Muscle layer of colon (tissue), 2 donors: Measurements from ENCODE around the gene ANXA7.

ENCODE experiments used
- H3K27ac ChIP-seq: one replicate; pipeline ENCODE4 v1.7.0; 2013; ENCODE audit warnings: low read depth, mild to moderate bottlenecking, low read length, moderate library complexity
- H3K27me3 ChIP-seq, 2 donors: one replicate each; pipeline ENCODE4 v1.7.0; 2013; ENCODE audit warnings: low read length in 2 of 2, mild to moderate bottlenecking in 2 of 2; ENCODE audit not compliant: insufficient read depth in 2 of 2, control insufficient read depth in 1 of 2
- H3K36me3 ChIP-seq: one replicate; pipeline ENCODE4 v1.7.0; 2013; ENCODE audit warnings: mild to moderate bottlenecking, low read length; ENCODE audit not compliant: insufficient read depth
- H3K4me1 ChIP-seq: one replicate; pipeline ENCODE4 v1.7.0; 2013; ENCODE audit warnings: mild to moderate bottlenecking, low read length; ENCODE audit not compliant: insufficient read depth
- H3K4me3 ChIP-seq, 2 donors: one replicate each; pipeline ENCODE4 v1.7.0; 2013; ENCODE audit warnings: low read length in 2 of 2, low read depth in 1 of 2, mild to moderate bottlenecking in 1 of 2, moderate library complexity in 1 of 2
- H3K9ac ChIP-seq: one replicate; pipeline ENCODE4 v1.7.0; 2013; ENCODE audit warnings: low read length
- H3K9me3 ChIP-seq: one replicate; pipeline ENCODE4 v1.7.0; 2013; ENCODE audit warnings: mild to moderate bottlenecking, low read length
- donor health status: abdominal sarcoma.
- donor health status: Adenocarcinoma of cecum.

ANXA7 gene

DNA sequence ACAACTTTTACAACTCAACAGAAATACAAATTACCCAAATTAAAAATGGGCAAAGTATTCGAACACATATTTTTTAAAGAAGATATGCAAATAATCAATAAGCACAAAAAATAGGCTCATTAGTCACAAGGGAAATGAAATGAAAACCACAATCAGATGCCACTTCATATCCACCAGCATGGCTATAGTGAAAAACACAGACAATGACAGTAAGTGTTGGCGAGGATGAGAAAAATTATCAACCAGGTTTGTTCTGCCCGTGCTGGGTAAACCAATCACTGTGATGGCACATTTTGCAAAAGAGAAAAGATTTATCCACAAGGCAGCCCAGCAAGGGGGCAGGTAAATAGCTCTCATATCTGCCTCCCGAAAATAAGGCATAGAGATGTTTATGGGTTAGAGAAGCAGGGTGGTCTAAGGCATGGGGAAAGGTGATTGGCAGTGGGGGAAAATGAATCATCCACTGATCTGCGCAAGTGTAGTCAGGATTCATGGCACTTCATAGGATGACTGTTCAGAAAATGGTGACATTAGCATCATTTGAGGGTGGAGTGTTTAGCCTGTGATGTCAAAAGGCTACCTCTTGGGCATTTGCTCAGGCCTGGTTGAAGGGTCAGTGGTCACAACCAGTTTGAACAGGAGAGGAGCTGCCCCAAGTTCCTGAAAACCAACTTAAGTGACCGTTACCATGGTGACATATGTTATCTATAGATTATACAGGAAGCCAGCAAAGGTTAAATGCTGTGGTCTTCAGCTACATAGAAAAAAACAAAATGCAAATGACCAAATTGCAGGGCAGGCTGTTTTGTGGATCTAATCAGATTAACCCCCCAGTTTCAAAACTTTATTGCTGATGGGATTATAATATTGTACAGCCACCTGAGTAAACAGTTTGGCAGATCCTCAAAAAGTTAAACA is 47.2 kb downstream of the ANXA7 start:
- no peaks in the 10 kb centered on the region for H3K4me1 ChIP-seq
- H3K36me3 ChIP-seq, result peaks cover 7% of the 10 kb centered on the region
- H3K9ac ChIP-seq, result no peak overlapping the region

GRCh38 chr10:73364964-73365363 is 48.9 kb downstream of the ANXA7 start:
- no peak overlapping the region for H3K27ac ChIP-seq
- no peaks in the 10 kb centered on the region for H3K27me3 ChIP-seq
- peaks cover 7% of the 10 kb centered on the region for H3K36me3 ChIP-seq
- H3K4me3 ChIP-seq, result no peak overlapping the region
- no peaks in the 10 kb centered on the region for H3K4me1 ChIP-seq
- no peak overlapping the region for H3K9ac ChIP-seq
- no peaks in the 10 kb centered on the region for H3K9me3 ChIP-seq

More for the DNA sequence above, 47.2 kb downstream of the ANXA7 start:
- Histone ChIP-seq H3K9me3 (no peaks in the 10 kb centered on the region), H3K27ac (no peak overlapping the region), H3K27me3 (no peaks in the 10 kb centered on the region), H3K4me3 (no peak overlapping the region)

GRCh38 chr10:73359492-73359891 is 54.4 kb downstream of the ANXA7 start:
- Histone ChIP-seq H3K9ac (no peak overlapping the region), H3K4me1 (peaks cover 5% of the 10 kb centered on the region), H3K9me3 (no peaks in the 10 kb centered on the region), H3K27ac (no peak overlapping the region), H3K4me3 (no peak overlapping the region), H3K36me3 (no peaks in the 10 kb centered on the region), H3K27me3 (no peaks in the 10 kb centered on the region)

DNA sequence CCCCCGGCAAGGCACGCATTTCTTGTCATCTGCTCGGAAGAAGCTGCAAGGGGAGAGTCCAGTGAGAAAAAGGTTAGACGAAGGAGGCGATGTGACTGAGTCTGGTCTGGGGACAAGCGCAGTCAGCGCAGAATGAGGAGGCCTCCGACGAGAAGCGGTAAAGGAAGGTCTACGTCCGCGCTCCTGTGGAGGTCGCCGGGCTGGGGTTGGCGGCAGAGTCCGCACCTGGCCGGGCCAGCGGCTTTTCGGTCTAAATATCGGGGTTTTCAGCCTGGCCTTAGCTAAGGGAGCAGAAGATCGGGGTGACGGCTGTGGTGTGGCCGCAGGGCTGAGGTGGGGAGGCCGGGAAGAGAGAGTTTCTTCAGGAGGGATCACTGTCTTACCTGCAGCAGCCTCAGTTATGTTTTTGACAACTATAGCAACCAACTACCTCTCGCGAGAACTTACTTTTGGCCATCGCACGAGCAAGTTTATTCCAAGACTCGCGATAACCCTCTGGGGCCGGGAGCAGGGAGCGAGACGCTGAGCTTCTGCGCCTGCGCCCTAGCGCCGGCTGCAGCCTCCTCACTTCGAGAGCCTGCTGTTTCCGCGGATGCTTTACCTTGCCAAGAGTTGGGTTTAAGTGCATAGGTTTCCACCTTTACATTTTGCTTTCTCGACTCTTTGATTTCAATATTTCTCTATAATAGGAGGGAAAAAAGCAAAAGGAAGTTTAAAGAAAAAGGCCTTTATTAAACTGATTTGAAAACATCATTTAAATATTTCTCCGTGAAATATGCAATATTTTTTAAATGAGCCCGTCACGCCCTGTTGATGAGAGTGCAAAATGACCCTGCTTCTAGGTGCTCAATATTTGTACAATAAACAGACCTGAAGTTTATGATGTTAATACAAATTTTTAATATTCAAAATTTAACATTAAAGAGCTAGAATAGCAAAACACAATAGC is 55.3 kb downstream of the ANXA7 start, which contains the start of gene CFAP70:
Gene CFAP70, minus strand, starts transcription at position 534 of the 949 bp plus-strand sequence. CDS start 4,068 bp downstream, outside the sequence.
- Histone ChIP-seq H3K4me1 (peaks cover 5% of the 10 kb centered on the region), H3K9ac (peak within 1 kb of the TSS; percentile 17), H3K36me3 (no peaks in the 10 kb centered on the region), H3K27me3 (no peaks in the 10 kb centered on the region), H3K27ac (peak within 1 kb of the TSS; percentile 79), H3K4me3 (peak within 1 kb of the TSS; percentile 62 to 88), H3K9me3 (no peaks in the 10 kb centered on the region)

- no peaks in the 10 kb centered on the region for H3K9me3 ChIP-seq
- H3K9ac ChIP-seq, result peak overlapping the region; percentile 17
- H3K4me1 ChIP-seq, result peaks cover 5% of the 10 kb centered on the region
- H3K36me3 ChIP-seq, result no peaks in the 10 kb centered on the region
- H3K27ac ChIP-seq, result peak overlapping the region; percentile 79
- H3K4me3 ChIP-seq, result peak overlapping the region; percentile 62 to 88
- H3K27me3 ChIP-seq, result no peaks in the 10 kb centered on the region
Observed at GRCh38 chr10:73357821-73358220, 56.0 kb downstream of the ANXA7 start.

DNA sequence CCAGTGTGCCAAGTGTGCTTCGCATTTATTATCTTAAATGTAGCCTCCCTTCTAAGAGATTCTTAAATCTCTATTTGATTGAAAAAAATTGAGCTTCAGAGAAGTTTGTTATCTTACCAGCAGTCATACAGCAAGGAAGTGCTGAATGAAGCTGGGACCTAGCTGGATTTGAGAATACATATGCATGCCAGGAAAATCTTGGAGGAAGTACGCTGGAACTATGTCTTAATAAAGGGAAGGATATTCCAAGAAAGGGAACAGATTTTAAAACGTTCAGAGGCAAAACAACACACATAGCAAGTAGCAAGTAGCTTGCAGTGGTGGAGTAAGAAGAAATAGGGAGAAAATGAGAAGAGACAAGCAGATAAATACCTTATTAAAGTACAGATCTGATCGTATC is 56.7 kb downstream of the ANXA7 start:
- no peaks in the 10 kb centered on the region for H3K9me3 ChIP-seq
- no peaks in the 10 kb centered on the region for H3K27me3 ChIP-seq
- no peaks in the 10 kb centered on the region for H3K36me3 ChIP-seq
- H3K9ac ChIP-seq, result no peak overlapping the region
- H3K4me1 ChIP-seq, result peaks cover 5% of the 10 kb centered on the region
- no peak overlapping the region for H3K4me3 ChIP-seq
- no peak overlapping the region for H3K27ac ChIP-seq

DNA sequence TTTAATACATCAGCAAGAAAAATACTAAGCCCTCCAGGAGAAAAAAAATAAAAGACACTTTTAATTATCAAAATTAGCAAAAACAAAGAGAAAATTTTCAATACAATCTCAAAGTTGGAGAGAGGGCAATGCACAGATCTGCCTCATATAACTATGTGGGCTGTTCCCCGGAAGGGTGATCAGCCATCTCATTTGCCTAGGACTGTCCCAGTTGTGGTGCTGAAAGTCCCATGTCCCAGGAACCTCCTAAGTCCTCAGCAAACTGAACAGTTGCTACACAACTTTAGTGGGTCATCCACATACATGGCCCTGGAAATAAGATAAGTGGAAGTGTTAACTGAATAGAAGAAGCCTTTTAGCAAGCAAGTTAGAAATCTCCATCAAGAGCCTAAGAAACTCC is 69.6 kb downstream of the ANXA7 start:
- Histone ChIP-seq H3K36me3 (no peaks in the 10 kb centered on the region), H3K4me3 (no peak overlapping the region)

GRCh38 chr10:73340121-73340520 is 73.7 kb downstream of the ANXA7 start:
- no peaks in the 10 kb centered on the region for H3K36me3 ChIP-seq
- H3K9me3 ChIP-seq, result no peaks in the 10 kb centered on the region
- no peak overlapping the region for H3K27ac ChIP-seq
- H3K4me1 ChIP-seq, result no peaks in the 10 kb centered on the region
- H3K9ac ChIP-seq, result no peak overlapping the region
- H3K4me3 ChIP-seq, result no peak overlapping the region
- no peaks in the 10 kb centered on the region for H3K27me3 ChIP-seq

More for the DNA sequence above, 69.6 kb downstream of the ANXA7 start:
- no peak overlapping the region for H3K27ac ChIP-seq
- H3K9ac ChIP-seq, result no peak overlapping the region
- no peaks in the 10 kb centered on the region for H3K9me3 ChIP-seq
- H3K4me1 ChIP-seq, result no peaks in the 10 kb centered on the region
- no peaks in the 10 kb centered on the region for H3K27me3 ChIP-seq

- H3K9ac ChIP-seq, result no peak overlapping the region
- H3K36me3 ChIP-seq, result no peaks in the 10 kb centered on the region
- H3K4me3 ChIP-seq, result no peak overlapping the region
- H3K27ac ChIP-seq, result no peak overlapping the region
- no peaks in the 10 kb centered on the region for H3K27me3 ChIP-seq
- no peaks in the 10 kb centered on the region for H3K4me1 ChIP-seq
- no peaks in the 10 kb centered on the region for H3K9me3 ChIP-seq
Observed at GRCh38 chr10:73339436-73339835, 74.4 kb downstream of the ANXA7 start.

DNA sequence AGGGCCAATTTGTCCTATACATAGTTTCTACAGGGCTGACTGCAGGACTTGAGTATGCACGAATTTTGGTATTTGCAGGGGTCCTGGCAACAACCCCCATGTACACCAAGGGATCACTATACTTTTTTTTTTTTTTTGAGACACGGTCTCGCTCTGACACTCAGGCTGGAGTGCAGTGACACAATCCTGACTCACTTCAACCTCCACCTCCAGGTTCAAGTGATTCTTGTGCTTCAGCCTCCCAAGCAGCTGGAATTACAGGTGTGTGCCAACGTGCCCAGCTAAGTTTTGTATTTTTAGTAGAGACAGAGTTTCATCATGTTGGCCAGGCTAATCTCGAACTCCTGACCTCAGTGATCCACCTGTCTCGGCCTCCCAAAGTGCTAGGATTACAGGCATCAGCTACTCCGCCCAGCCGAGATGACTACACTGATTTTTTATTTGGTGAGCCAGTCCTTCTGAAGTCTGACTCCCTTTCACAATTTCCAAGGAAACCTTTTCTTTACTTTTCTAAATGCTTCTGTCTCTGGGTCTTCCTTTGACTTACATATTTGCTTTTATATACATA is 75.0 kb downstream of the ANXA7 start:
- Histone ChIP-seq H3K27ac (no peak overlapping the region), H3K9me3 (no peaks in the 10 kb centered on the region), H3K9ac (no peak overlapping the region), H3K4me3 (no peak overlapping the region), H3K4me1 (no peaks in the 10 kb centered on the region), H3K36me3 (no peaks in the 10 kb centered on the region), H3K27me3 (no peaks in the 10 kb centered on the region)

DNA sequence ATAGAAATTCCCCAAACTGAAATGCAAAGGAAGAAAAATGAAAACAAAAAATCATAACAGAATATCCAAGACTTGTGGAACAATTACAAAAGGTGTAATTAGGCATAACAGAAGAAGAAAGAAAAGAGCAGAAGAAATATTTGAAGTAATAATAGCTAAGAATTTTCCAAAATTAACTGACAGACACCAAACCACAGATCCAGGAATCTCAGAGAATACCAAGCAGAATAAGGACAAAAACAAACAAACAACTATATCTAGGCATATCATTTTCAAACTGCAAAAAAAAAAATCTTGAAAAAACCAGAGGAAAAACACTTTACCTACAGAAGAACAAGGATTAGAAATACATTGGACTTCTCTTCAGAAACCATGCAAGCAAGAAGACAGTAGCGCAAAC is 80.7 kb downstream of the ANXA7 start:
- Histone ChIP-seq H3K9ac (no peak overlapping the region), H3K27me3 (no peaks in the 10 kb centered on the region), H3K36me3 (no peaks in the 10 kb centered on the region), H3K4me1 (no peaks in the 10 kb centered on the region), H3K27ac (no peak overlapping the region), H3K9me3 (no peaks in the 10 kb centered on the region), H3K4me3 (no peak overlapping the region)
